Measurements from ENCODE around the gene HDGF. TPM values are rescaled to one million over a fixed set of nuclear protein-coding genes. Genes with fewer than 3 reads are reported as not detected.

HDGF gene
- total RNA-seq, 2 donors from 2014 or later: 493 to 495 TPM

DNA sequence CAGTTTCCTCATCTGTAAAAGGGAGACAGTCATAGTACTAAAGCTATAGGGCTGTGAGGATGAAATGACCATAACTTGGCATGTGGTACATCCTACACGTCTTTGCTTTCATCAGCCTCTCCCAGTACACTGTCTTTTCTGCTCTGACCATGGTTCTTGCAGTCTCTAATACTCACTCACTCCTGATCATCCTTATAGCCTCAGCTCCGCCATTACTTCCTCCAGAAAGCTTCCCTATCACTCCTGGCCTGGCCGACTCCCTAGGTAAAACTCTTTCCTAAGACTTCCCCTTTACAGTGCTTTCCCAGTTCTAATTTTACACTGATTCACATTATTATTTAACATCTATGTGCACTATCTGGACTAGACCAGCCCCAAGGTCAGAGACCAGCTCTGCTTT lies 5.6 kb downstream of the HDGF start:
- TF ChIP-seq, protein P1, sequence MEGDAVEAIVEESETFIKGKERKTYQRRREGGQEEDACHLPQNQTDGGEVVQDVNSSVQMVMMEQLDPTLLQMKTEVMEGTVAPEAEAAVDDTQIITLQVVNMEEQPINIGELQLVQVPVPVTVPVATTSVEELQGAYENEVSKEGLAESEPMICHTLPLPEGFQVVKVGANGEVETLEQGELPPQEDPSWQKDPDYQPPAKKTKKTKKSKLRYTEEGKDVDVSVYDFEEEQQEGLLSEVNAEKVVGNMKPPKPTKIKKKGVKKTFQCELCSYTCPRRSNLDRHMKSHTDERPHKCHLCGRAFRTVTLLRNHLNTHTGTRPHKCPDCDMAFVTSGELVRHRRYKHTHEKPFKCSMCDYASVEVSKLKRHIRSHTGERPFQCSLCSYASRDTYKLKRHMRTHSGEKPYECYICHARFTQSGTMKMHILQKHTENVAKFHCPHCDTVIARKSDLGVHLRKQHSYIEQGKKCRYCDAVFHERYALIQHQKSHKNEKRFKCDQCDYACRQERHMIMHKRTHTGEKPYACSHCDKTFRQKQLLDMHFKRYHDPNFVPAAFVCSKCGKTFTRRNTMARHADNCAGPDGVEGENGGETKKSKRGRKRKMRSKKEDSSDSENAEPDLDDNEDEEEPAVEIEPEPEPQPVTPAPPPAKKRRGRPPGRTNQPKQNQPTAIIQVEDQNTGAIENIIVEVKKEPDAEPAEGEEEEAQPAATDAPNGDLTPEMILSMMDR (conservative IDR thresholded peaks at IDR 0.05): no peak
- no peaks in the 10 kb centered on the region for H3K9me3 ChIP-seq (ENCODE audit: control insufficient read depth, low read length)
- H3K4me3 ChIP-seq (ENCODE audit: low read length): peak overlapping the region; percentile 84
- Mint-ChIP-seq H3K27me3 (ENCODE audit: insufficient read depth) (no peaks in the 10 kb centered on the region), H3K9me3 (no peaks in the 10 kb centered on the region), H3K4me1 (peaks cover 63% of the 10 kb centered on the region), H3K4me3 (peak overlapping the region; percentile 88), H3K36me3 (ENCODE audit: low read depth) (peaks cover 34% of the 10 kb centered on the region), H3K27ac (peak overlapping the region; percentile 99)
- no peak overlapping the region for H3K27ac ChIP-seq (ENCODE audit: low read depth, low read length)
- H3K4me1 ChIP-seq (ENCODE audit: control insufficient read depth, insufficient read depth, low read length): peaks cover 35% of the 10 kb centered on the region
- 94 to 95% methylated on average over 3 of the region's 3 CpGs for WGBS, 2 experiments (ENCODE audit: insufficient coverage in 1 of 2, insufficient read length in 1 of 2)
- H3K36me3 ChIP-seq (ENCODE audit: control insufficient read depth, insufficient read depth, low read length): peaks cover 62% of the 10 kb centered on the region
- H3K9ac ChIP-seq (ENCODE audit: extremely low read depth, low read length, poor library complexity, severe bottlenecking): peak overlapping the region; percentile 98
- DNase-seq: no peak
- no peaks in the 10 kb centered on the region for H3K27me3 ChIP-seq (ENCODE audit: control insufficient read depth, insufficient read depth, low read length, poor library complexity, severe bottlenecking)

DNA sequence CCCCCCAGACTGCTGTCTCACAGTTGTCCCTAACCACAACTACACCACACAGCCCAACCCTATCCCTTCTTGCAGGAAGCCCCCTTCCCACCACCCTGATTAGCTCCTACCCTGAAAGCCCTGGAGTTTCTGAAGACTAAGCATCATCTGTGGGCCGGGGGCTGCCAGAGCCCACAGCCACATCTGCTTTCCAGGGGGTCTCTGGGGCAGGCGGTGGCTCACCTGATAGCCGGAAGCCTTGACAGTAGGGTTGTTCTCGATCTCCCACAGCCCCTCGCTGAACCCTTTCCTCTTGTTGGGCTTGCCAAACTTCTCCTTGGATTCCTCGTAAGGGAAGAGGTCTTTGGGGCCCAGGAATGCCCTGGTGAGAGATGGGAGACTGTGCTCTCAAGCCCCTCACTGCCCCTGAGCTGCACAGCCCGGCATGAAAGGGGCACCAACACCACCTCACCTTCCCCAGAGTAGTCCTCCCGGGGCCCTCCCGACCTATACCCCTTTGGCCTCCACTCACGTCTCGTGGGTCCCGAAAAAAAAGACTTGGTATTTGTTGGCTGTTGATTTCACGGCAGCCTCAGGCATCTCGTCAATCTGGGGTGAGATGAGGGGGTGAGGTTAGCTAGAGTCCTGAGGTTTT lies 6.6 kb downstream of the HDGF start:
- Histone ChIP-seq H3K27me3 (ENCODE audit: control insufficient read depth, insufficient read depth, low read length, poor library complexity, severe bottlenecking) (no peaks in the 10 kb centered on the region), H3K4me3 (ENCODE audit: low read length) (peak overlapping the region; percentile 84), H3K4me1 (ENCODE audit: control insufficient read depth, insufficient read depth, low read length) (peaks cover 35% of the 10 kb centered on the region), H3K9me3 (ENCODE audit: control insufficient read depth, low read length) (no peaks in the 10 kb centered on the region), H3K36me3 (ENCODE audit: control insufficient read depth, insufficient read depth, low read length) (peaks cover 60% of the 10 kb centered on the region), H3K27ac (ENCODE audit: low read depth, low read length) (no peak overlapping the region), H3K9ac (ENCODE audit: extremely low read depth, low read length, poor library complexity, severe bottlenecking) (no peak overlapping the region)
- Mint-ChIP-seq H3K9me3 (no peaks in the 10 kb centered on the region), H3K4me1 (peaks cover 67% of the 10 kb centered on the region), H3K36me3 (ENCODE audit: low read depth) (peaks cover 34% of the 10 kb centered on the region), H3K4me3 (no peak overlapping the region), H3K27me3 (ENCODE audit: insufficient read depth) (no peaks in the 10 kb centered on the region), H3K27ac (peak overlapping the region; percentile 99)
- DNase-seq: no peak
- TF ChIP-seq, protein P1 (conservative IDR thresholded peaks at IDR 0.05): no peak
- WGBS, 2 experiments (ENCODE audit: insufficient coverage in 1 of 2, insufficient read length in 1 of 2): 96 to 100% methylated on average over 6 to 14 of the region's 14 CpGs

DNA sequence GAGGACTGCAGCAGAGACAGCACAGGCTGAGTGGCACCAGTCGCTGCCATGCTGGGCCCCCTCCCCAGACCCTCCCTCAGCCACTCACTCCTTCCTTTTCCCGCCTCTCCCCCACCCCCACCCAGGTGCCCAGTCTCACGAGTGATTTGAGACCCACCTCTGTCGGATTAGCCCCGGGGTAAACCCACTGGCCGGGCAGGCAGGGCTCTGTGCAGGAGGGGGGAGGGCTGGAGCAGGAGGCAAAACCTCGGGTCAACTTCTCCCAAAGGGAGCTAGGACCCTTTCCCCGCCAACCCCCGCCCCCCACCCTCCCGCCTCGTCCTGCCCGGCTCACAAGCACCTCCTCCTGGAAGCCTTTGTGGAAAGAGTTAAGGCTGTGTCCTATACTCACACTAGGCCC lies 7.1 kb downstream of the HDGF start:
- Mint-ChIP-seq H3K9me3 (no peaks in the 10 kb centered on the region), H3K4me3 (no peak overlapping the region), H3K27me3 (ENCODE audit: insufficient read depth) (no peaks in the 10 kb centered on the region), H3K27ac (peak overlapping the region; percentile 99), H3K4me1 (peaks cover 61% of the 10 kb centered on the region), H3K36me3 (ENCODE audit: low read depth) (peaks cover 34% of the 10 kb centered on the region)
- no peaks in the 10 kb centered on the region for H3K27me3 ChIP-seq (ENCODE audit: control insufficient read depth, insufficient read depth, low read length, poor library complexity, severe bottlenecking)
- H3K27ac ChIP-seq (ENCODE audit: low read depth, low read length): no peak overlapping the region
- 93 to 100% methylated on average over 1 to 11 of the region's 12 CpGs for WGBS, 2 experiments (ENCODE audit: insufficient coverage in 1 of 2, insufficient read length in 1 of 2)
- TF ChIP-seq, protein P1 (conservative IDR thresholded peaks at IDR 0.05): no peak
- H3K9me3 ChIP-seq (ENCODE audit: control insufficient read depth, low read length): no peaks in the 10 kb centered on the region
- no peak for DNase-seq
- no peak overlapping the region for H3K4me3 ChIP-seq (ENCODE audit: low read length)
- no peak overlapping the region for H3K9ac ChIP-seq (ENCODE audit: extremely low read depth, low read length, poor library complexity, severe bottlenecking)
- H3K4me1 ChIP-seq (ENCODE audit: control insufficient read depth, insufficient read depth, low read length): peaks cover 31% of the 10 kb centered on the region
- H3K36me3 ChIP-seq (ENCODE audit: control insufficient read depth, insufficient read depth, low read length): peaks cover 57% of the 10 kb centered on the region
